ENCODE measurements around the gene CORO2B.

- TF ChIP-seq, protein P1, sequence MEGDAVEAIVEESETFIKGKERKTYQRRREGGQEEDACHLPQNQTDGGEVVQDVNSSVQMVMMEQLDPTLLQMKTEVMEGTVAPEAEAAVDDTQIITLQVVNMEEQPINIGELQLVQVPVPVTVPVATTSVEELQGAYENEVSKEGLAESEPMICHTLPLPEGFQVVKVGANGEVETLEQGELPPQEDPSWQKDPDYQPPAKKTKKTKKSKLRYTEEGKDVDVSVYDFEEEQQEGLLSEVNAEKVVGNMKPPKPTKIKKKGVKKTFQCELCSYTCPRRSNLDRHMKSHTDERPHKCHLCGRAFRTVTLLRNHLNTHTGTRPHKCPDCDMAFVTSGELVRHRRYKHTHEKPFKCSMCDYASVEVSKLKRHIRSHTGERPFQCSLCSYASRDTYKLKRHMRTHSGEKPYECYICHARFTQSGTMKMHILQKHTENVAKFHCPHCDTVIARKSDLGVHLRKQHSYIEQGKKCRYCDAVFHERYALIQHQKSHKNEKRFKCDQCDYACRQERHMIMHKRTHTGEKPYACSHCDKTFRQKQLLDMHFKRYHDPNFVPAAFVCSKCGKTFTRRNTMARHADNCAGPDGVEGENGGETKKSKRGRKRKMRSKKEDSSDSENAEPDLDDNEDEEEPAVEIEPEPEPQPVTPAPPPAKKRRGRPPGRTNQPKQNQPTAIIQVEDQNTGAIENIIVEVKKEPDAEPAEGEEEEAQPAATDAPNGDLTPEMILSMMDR (IDR thresholded peaks at IDR 0.05): no peak
- TF ChIP-seq EZH2 (IDR thresholded peaks at IDR 0.05) (no peak), EZH2phosphoT487 (IDR thresholded peaks at IDR 0.05) (no peak)
These were observed 4.7 kb upstream of the CORO2B start for GRCh38 chr15:68574046-68574445.

Data from neural progenitor cell (in vitro differentiated cells).